Thymus (tissue), 11 donors: Measurements from ENCODE around the gene LRCOL1. TPM values are rescaled to one million over a fixed set of nuclear protein-coding genes. Genes with fewer than 3 reads are reported as not detected.
"Not testable (repeated sequence)": the region's sequence is repeated elsewhere in the genome, so short reads cannot be mapped to it uniquely, and the experiment has no call there.

Experiments used
- DNase-seq, 9 donors: peaks; one replicate each; pipeline ENCODE4 v3.0.0-alpha.2; 2013; ENCODE audit warnings: low spot score in 9 of 9, low read depth in 6 of 9, missing footprints in 1 of 9
- H3K27ac ChIP-seq, 2 donors: one replicate each; pipeline ENCODE4 v1.5.1; 2013; ENCODE audit warnings: control low read depth in 1 of 2, low read depth in 1 of 2, low read length in 1 of 2, mild to moderate bottlenecking in 1 of 2, moderate library complexity in 1 of 2
- H3K27me3 ChIP-seq, 2 donors: one replicate each; pipeline ENCODE4 v1.5.1; 2013; ENCODE audit warnings: low read length in 1 of 2; ENCODE audit not compliant: control insufficient read depth in 2 of 2, insufficient read depth in 1 of 2
- H3K36me3 ChIP-seq, 2 donors: one replicate each; pipeline ENCODE4 v1.5.1; 2013; ENCODE audit warnings: low read length in 1 of 2, mild to moderate bottlenecking in 1 of 2, moderate library complexity in 1 of 2; ENCODE audit not compliant: control insufficient read depth in 2 of 2, insufficient read depth in 2 of 2
- H3K4me1 ChIP-seq, 2 donors: one replicate each; pipeline ENCODE4 v1.5.1; 2013; ENCODE audit warnings: low read length in 2 of 2; ENCODE audit not compliant: control insufficient read depth in 2 of 2, insufficient read depth in 2 of 2
- H3K4me3 ChIP-seq, 2 donors: one replicate each; pipeline ENCODE4 v1.5.1; 2013; ENCODE audit warnings: low read length in 2 of 2, control low read depth in 1 of 2, mild to moderate bottlenecking in 1 of 2
- H3K9me3 ChIP-seq, 2 donors: one replicate each; pipeline ENCODE4 v1.5.1; 2013; ENCODE audit warnings: low read length in 1 of 2, mild to moderate bottlenecking in 1 of 2; ENCODE audit not compliant: control insufficient read depth in 2 of 2, insufficient read depth in 1 of 2
- WGBS: extraction: QIAGEN DNeasy Blood & Tissue Kit; methylation state at CpG from one replicate; pipeline ENCODE4 v1.1.7; 2013; 5-methylcytosine and 5-hydroxymethylcytosine counted together
- polyA plus RNA-seq: library from polyadenylated mRNA; stranded (reverse); fragments of 200-250 nt; gene quantifications from one replicate; pipeline ENCODE4 v1.2.3, GENCODE V29; 2013
- total RNA-seq: library from RNA; stranded (reverse); fragments of 120-200 nt; gene quantifications from one replicate; pipeline ENCODE4 v1.2.4, GENCODE V29; 2013
- donor health status: healthy.

Gene LRCOL1
- total and polyA plus RNA-seq, 2 donors: 0.61 to 1.1 TPM

DNA sequence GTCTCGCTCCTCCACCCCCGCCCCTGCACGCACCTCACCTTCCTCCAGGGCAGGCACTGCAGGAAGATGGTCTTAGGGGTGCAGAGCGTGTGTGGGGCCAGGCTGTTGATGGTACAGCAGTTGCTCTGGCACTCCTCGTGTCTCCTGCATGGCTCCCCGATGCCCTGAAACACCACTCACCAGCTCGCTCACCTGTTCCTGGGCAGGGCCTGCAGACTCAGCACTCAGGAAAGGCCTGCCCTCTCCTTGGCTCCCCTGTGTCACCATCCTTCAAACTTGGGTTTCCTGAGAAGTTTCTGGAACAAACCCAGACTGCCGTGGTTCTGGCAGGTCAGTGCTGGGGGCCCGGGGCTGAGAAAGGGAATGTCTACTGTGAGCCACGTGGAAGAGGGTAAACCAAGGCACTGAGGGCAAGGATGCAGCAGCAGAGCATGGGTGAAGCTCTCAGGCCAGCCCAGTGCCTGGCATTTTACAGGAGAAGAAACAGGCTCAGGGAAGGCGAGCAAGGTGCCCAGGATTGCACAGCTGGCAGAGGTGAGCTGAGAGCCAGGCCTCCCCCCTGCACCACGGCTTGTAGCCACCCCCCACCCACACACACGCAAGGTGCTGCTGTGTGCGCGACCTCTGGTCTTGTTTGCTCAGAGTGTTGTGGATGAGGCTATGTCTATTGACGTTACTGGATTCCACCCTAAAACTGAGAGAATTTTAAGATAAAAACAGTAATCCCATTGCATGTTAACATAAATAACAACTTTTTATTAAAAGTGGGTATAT, 5.5 kb downstream of the LRCOL1 start:
- no peak overlapping the region for H3K27ac ChIP-seq
- peaks cover 27 to 96% of the 10 kb centered on the region in 2 donors for H3K27me3 ChIP-seq
- WGBS: 76% methylated on average over 16 of the region's 16 CpGs
- H3K9me3 ChIP-seq: peaks cover 0 to 1% of the 10 kb centered on the region in 2 donors
- H3K36me3 ChIP-seq: no peaks in the 10 kb centered on the region
- no peak for DNase-seq
- no peak overlapping the region for H3K4me3 ChIP-seq
- H3K4me1 ChIP-seq: peaks cover 0 to 11% of the 10 kb centered on the region in 2 donors

DNA sequence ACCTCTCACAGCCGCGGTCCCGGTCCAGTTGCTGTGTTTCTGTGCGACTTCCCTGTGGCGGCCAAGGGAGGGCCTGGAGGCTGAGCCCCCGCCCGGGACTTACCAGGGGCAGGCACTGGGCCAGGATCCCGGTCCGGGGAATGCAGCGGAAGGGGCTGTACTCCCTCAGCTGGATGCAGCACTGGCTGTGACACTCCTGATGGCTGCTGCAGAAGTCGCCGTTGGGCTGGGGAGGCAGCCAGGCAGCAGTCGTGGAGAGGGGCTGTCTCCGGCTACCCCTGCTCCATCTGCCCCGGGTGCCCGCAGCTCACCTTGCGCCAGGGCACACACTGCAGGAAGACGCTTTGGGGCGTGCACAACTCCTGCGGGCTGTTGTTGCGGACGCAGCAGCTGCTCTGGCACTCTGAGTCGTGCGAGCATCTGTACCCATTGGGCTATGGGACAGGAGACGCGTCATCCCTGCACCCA, 6.2 kb downstream of the LRCOL1 start:
- no peaks in the 10 kb centered on the region for H3K36me3 ChIP-seq
- no peak for DNase-seq
- peaks cover 0 to 1% of the 10 kb centered on the region in 2 donors for H3K9me3 ChIP-seq
- peak overlapping the region in 1 of 2 donors; percentile 26 for H3K27ac ChIP-seq
- H3K4me3 ChIP-seq: peak overlapping the region in 1 of 2 donors; percentile 15
- WGBS: 60% methylated on average over 26 of the region's 26 CpGs
- peaks cover 0 to 11% of the 10 kb centered on the region in 2 donors for H3K4me1 ChIP-seq
- H3K27me3 ChIP-seq: peaks cover 25 to 93% of the 10 kb centered on the region in 2 donors

DNA sequence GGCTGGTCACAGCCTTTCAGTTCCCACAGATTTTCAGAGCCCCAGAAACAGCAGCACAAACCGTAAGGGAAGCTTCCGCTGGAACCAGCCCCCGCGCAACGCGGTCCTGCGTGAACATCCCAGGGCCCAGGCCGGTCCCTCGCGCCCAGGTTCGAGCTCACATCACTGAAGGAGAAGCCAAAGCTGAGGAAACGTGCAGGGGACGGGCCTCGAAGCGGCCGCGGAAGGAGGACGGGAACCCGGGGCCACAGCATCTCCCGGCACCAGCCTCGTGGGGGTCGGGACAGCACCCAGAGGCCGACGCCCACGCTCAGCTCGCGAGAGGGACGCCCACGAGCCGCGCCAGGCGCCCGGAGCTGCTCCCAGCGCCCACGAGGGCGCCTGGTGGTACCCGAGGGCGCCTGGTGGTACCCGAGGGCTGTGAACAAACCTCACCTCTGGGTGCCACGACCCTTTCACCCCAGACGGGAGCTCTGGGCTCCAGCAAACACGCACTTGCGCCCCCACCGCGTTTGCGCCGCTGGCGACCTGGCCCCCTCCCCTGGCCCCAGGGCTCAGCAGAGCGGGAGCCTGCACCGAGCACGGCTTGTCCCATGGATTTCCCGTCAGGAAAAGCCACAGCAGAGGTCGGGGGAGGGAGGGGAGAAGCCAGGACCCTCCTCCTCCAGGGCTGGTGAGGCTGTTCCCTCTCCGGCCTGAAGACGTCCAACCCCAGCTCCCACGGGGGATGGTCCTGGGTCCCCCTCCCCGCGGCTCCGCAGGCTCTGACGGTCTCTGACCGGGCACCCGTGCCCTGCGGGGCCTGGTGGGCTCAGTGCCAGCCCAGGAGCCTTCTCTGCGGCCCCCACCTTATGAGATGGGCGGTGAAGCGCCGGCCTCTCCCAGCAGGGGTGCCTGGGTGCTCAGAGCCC, 6.9 kb downstream of the LRCOL1 start:
- Histone ChIP-seq H3K4me1 (peaks cover 0 to 17% of the 10 kb centered on the region in 2 donors), H3K4me3 (peak overlapping the region in 1 of 2 donors; percentile 15), H3K27ac (peak overlapping the region in 1 of 2 donors; percentile 26), H3K27me3 (peaks cover 23 to 91% of the 10 kb centered on the region in 2 donors), H3K9me3 (peaks cover 0 to 1% of the 10 kb centered on the region in 2 donors), H3K36me3 (no peaks in the 10 kb centered on the region)
- no peak for DNase-seq
- WGBS: 58% methylated on average over 67 of the region's 67 CpGs

DNA sequence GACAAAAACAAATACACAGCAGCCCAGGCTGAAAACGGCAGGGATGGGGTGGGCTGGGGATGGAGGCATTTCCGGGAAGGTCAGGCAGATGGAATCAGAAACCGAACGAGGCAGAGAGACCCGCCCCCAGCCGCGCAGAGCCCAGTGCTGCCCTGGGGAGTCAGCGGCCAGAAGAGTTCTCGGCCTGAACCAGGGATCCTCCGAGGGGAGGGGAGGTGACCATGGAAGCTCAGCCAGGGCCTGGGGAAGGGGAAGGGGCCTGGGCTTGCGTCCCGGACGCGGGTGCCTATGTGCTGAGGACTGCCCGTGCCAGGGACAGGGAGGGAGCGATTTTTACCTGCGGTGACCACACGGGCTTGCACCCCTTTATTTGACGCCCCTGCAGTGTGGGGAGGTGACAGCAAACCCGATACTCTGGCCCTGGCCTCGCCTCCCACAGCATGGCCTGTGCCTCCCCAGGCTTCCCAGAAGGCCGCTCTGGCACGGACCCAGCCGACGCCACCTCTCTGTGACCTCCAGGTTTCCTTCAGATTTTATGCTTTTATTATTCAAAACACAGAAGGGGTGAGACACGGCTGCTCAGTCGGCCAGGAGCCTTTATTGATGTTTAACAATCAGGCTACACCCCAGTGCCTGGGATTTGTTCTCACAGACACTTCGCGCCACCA, 7.7 kb downstream of the LRCOL1 start:
- Histone ChIP-seq H3K4me1 (peaks cover 0 to 17% of the 10 kb centered on the region in 2 donors), H3K27me3 (peaks cover 23 to 84% of the 10 kb centered on the region in 2 donors), H3K4me3 (no peak overlapping the region), H3K9me3 (peaks cover 0 to 1% of the 10 kb centered on the region in 2 donors), H3K27ac (no peak overlapping the region), H3K36me3 (no peaks in the 10 kb centered on the region)
- no peak for DNase-seq
- WGBS: 71% methylated on average over 29 of the region's 29 CpGs

DNA sequence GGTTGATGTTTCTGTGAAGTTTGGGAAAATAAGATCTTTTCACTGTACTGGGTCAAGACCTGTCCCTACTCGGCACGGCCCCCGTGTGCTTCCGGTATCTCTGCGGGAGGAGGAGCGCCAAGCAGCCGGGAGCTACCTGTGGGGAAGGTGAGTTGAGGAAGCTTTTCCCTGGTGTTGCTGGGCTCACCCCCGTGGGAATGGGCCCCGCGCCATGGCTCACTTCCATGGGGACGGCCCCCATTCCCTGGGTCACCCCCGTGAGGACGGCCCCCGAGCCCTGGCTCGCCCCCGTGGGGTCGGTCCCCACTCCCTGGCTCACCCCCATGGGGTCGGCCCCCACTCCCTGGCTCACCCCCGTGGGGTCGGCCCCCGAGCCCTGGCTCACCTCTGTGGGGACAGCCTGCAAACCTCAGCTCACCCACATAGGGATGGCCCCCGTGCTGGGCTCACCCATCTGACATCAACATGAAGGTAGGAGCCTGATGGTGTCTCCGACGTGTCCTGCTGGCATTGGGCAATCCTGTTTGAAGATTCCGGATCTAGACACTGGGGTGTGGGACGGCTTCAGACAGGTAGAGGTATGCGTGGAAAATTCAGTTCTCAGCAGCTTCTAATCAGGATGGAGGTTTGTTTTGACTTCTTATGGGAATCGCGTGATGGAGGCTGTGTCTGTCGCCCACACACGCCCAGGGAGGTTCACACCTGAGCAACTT, 9.1 kb downstream of the LRCOL1 start:
- DNase-seq: no peak
- Histone ChIP-seq H3K9me3 (peaks cover 0 to 1% of the 10 kb centered on the region in 2 donors), H3K36me3 (no peaks in the 10 kb centered on the region), H3K27me3 (peaks cover 20 to 72% of the 10 kb centered on the region in 2 donors), H3K4me1 (peaks cover 2 to 20% of the 10 kb centered on the region in 2 donors), H3K4me3 (peak overlapping the region in 1 of 2 donors; percentile 52), H3K27ac (no peak overlapping the region)
- WGBS: 88% methylated on average over 31 of the region's 31 CpGs

DNA sequence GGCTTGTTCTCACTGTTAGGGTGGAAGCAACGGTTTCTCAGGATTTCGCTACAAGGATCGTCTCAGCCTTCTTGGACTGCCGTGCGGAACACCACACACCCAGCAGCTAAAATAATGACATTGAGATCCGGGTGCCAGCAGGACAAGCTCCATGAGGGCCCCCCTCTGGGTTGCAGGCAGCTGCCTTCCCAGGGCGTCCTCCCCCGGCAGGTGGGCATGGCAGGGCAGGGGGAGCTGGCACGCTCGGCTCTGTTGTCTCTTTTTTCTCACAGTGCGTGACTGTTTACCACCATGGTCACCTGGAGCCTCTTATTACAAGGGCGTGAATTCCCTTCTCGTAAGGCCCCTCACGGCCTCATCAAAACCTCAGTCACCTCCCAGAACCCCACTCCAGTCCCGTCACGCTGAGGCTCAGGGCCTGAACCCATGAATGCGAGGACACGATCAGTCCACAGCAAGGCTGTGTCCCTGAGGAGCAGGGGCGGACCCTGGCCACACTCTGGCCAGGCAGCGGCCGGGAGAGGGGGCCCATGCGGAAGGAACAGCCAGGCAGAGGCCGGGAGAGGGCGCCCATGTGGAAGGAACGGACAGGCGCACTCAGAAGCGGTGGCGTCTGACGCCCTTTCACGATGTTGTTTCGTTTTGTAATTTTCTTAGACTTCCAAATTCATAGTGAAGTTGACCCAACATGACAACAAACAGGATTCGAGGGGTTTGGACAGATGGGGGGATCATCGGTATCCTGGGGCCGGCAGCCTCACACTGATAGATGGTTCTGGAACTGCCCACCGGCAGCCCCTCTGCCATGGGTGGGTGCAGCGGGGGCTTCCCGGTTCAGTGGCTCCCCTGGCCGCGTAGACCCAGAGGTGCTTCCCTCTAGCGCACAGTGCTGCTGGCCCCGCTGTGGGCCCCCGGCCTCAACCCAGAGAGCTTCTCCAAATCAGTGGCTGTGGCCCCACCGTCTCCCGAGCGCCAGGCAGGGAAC, 10.0 kb downstream of the LRCOL1 start:
- WGBS: 34% methylated on average over 45 of the region's 45 CpGs
- H3K27me3 ChIP-seq: peaks cover 20 to 71% of the 10 kb centered on the region in 2 donors

DNA sequence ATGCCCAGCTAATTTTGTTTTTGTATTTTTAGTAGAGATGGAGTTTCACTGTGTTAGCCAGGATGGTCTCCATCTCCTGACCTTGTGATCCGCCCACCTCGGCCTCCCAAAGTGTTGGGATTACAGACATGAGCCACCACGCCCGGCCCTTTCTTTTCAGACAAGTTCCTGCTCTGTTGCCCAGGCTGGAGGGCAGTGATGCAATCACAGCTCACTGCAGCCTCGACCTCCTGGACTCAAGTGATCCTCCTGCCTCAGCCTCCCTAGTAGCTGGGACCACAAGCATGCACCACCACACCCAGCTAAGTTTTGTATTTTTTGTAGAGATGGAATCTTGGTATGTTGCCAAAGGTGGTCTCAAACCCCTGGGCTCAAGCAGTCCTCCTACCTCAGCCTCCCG, 10.9 kb downstream of the LRCOL1 start:
- H3K4me1 ChIP-seq: peaks cover 2 to 20% of the 10 kb centered on the region in 2 donors

More for the DNA sequence above, 10.0 kb downstream of the LRCOL1 start:
- peak overlapping the region in 1 of 2 donors; percentile 25 for H3K27ac ChIP-seq
- DNase-seq: peak in 3 of 9 donors; percentile 26 to 59 (median 28)
- peak overlapping the region; percentile 19 to 52 for H3K4me3 ChIP-seq
- peaks cover 0 to 1% of the 10 kb centered on the region in 2 donors for H3K9me3 ChIP-seq
- peaks cover 2 to 20% of the 10 kb centered on the region in 2 donors for H3K4me1 ChIP-seq
- no peaks in the 10 kb centered on the region for H3K36me3 ChIP-seq

More for the DNA sequence above, 10.9 kb downstream of the LRCOL1 start:
- H3K36me3 ChIP-seq, DNase-seq, H3K27ac ChIP-seq, H3K4me3 ChIP-seq, H3K9me3 ChIP-seq: not testable (repeated sequence)
- 94% methylated on average over 6 of the region's 6 CpGs for WGBS
- H3K27me3 ChIP-seq: peaks cover 18 to 65% of the 10 kb centered on the region in 2 donors
